HL-60 (cell line): ENCODE data around the gene SSH2.

Source experiments
- DNase-seq, 2 experiments: peaks; one replicate each; pipeline ENCODE4 v3.0.0-alpha.2; 2010 to 2020; ENCODE audit warnings: low read depth in 1 of 2, low spot score in 1 of 2
- H3K27ac ChIP-seq: fragments of 250-450 bp; sonication (Bioruptor Pico); replicated peaks from 2 replicates; pipeline ENCODE4 v1.5.1; 2020; ENCODE audit warnings: mild to moderate bottlenecking, moderate library complexity
- H3K27me3 ChIP-seq: fragments of 250-450 bp; sonication (Bioruptor Pico); 2 replicates; pipeline ENCODE4 v1.5.1; 2021; ENCODE audit warnings: mild to moderate bottlenecking, moderate library complexity; ENCODE audit not compliant: insufficient read depth, poor library complexity, severe bottlenecking
- H3K4me3 ChIP-seq: replicated peaks from 2 replicates; pipeline ENCODE4 v1.5.1; 2011; ENCODE audit warnings: mild to moderate bottlenecking, control low read depth, low read length; ENCODE audit not compliant: insufficient read depth
- GABPA ChIP-seq: IDR thresholded peaks from 2 replicates; pipeline ENCODE4 v1.6.1; 2012; ENCODE audit warnings: low read depth
- POLR2AphosphoS5 ChIP-seq: IDR thresholded peaks from 2 replicates; pipeline ENCODE4 v1.6.1; 2012; ENCODE audit warnings: low read depth
- REST ChIP-seq: IDR thresholded peaks from 2 replicates; pipeline ENCODE4 v1.6.1; 2012; ENCODE audit warnings: low read depth; ENCODE audit not compliant: insufficient replicate concordance
- SPI1 ChIP-seq: IDR thresholded peaks from 2 replicates; pipeline ENCODE4 v1.6.1; 2012; ENCODE audit warnings: low read depth, mild to moderate bottlenecking, borderline replicate concordance
- TF ChIP-seq, protein P1 (sequence below): IDR thresholded peaks from one replicate; pipeline ENCODE4 v1.5.1; 2011; ENCODE audit warnings: low read length, control low read depth, inconsistent platforms; ENCODE audit not compliant: insufficient read depth

SSH2 gene

GRCh38 chr17:29763273-29763672 lies 166.8 kb downstream of the SSH2 start:
- Histone ChIP-seq H3K4me3 (no peak overlapping the region), H3K27me3 (no peaks in the 10 kb centered on the region), H3K27ac (no peak overlapping the region)
- TF ChIP-seq, protein P1, sequence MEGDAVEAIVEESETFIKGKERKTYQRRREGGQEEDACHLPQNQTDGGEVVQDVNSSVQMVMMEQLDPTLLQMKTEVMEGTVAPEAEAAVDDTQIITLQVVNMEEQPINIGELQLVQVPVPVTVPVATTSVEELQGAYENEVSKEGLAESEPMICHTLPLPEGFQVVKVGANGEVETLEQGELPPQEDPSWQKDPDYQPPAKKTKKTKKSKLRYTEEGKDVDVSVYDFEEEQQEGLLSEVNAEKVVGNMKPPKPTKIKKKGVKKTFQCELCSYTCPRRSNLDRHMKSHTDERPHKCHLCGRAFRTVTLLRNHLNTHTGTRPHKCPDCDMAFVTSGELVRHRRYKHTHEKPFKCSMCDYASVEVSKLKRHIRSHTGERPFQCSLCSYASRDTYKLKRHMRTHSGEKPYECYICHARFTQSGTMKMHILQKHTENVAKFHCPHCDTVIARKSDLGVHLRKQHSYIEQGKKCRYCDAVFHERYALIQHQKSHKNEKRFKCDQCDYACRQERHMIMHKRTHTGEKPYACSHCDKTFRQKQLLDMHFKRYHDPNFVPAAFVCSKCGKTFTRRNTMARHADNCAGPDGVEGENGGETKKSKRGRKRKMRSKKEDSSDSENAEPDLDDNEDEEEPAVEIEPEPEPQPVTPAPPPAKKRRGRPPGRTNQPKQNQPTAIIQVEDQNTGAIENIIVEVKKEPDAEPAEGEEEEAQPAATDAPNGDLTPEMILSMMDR = no peak
- TF ChIP-seq REST (no peak), SPI1 (no peak), POLR2AphosphoS5 (no peak), GABPA (no peak)
- DNase-seq = no peak

DNA sequence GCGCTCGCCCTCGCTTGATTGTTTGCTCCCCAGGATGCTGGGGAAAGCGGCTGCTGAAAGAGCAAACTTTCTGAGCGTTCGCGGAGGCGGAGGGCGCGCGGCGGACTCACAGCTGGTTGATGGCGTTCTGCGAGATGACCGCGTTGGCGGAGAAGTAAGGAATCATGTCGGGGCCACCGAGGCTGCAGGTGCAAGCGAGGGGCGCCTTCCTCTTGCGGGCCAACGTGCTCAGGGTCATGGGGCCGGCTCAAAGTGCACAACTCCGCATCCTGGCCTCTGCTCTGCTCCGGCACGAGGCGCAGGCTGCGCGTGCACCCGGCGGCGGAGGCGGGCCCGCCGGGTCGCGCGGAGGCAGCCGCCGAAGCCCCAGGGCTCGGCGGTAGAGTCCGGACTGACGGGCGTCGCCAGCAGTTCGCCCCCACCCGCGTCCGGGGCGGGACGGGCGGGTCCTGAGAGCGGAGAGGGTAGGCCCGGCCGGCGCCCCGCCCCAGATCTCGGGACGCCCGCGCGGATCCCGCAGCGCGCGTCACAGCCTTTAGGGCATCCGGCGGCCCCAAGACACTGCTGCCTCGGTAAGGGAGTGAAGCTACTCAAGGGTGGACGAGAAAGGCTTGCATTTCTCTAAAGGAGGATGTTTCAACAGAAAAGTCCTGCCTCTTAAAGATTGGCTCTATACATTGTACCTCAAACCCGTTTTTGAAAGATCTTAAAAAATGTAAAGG lies 168.8 kb downstream of the SSH2 start:
- Histone ChIP-seq H3K27ac (peak overlapping the region; percentile 64), H3K27me3 (no peaks in the 10 kb centered on the region), H3K4me3 (peak overlapping the region; percentile 90)
- peak; percentile 73 to 87 for DNase-seq
- TF ChIP-seq SPI1 (no peak), REST (no peak), POLR2AphosphoS5 (peak; percentile 47; the same call in 1 of the 2 replicates), GABPA (no peak)
- TF ChIP-seq, protein P1 = no peak

DNA sequence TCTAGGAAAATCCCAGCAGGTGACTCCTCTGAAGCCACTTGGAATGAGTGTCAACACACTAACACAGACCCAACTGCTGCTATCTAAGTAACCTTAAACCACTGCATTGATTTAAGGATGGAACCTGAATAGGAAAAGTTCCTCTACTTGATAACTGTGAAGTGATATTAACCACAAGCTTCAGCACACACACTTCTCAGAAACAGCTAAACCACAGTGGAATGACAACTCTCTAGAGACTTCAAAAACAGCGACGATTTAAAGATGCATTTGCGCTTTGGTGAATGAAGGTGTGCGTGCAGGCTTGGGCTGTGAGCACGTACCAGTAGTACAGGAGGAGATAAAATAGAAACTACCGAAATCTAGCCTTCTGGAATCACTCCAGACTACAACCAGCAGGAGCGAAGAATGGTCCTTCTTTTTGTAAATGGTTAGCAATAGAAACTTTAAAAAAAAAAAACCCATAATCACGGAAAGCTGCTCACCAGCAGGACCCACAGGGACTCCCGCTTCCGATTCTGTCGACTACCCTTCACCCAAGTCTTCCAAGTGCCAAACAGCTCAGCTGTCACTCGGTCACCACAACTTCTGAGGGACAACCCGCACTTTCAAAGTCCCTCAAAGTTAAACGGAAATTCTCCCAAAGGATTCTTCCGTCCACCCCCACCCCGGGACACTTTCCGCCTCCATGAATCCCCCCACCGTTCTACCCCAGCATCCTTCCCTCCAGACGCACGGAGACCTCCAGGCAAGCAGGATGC lies 169.6 kb downstream of the SSH2 start:
- Histone ChIP-seq H3K27ac (peak overlapping the region; percentile 64), H3K27me3 (no peaks in the 10 kb centered on the region), H3K4me3 (peak overlapping the region; percentile 90)
- TF ChIP-seq REST = no peak
- no peak for TF ChIP-seq POLR2AphosphoS5
- TF ChIP-seq SPI1 = no peak
- TF ChIP-seq, protein P1 = no peak
- no peak for TF ChIP-seq GABPA
- peak in 1 of 2 experiments; percentile 27 for DNase-seq
